SK-N-SH treated with all-trans-retinoic acid at 6 μM for 48 hours (cell line): ENCODE measurements around the gene MYADM.

ENCODE experiments used
- ATAC-seq: fragments of 200-7000 bp; cut with Tn5 transposase; 3 replicates; pipeline ENCODE4 v1.9.1; 2020; ENCODE audit warnings: mild to moderate bottlenecking, moderate library complexity
- ARNTL ChIP-seq: fragments of 450-650 bp; formaldehyde crosslinking; IDR thresholded peaks from 2 replicates; pipeline ENCODE4 v1.5.0; 2020; ENCODE audit warnings: low read depth, mild to moderate bottlenecking, moderate library complexity, borderline replicate concordance
- BACH2 ChIP-seq: fragments of 250-450 bp; sonication (Bioruptor Pico); IDR thresholded peaks from 2 replicates; pipeline ENCODE4 v1.9.0; 2021; ENCODE audit warnings: mild to moderate bottlenecking, borderline replicate concordance
- CREB5 ChIP-seq: fragments of 250-450 bp; sonication (Bioruptor Pico); IDR thresholded peaks from 2 replicates; pipeline ENCODE4 v1.5.1; 2020; ENCODE audit warnings: low read depth, mild to moderate bottlenecking, moderate library complexity
- CSDC2 ChIP-seq: fragments of 250-450 bp; sonication (Bioruptor Pico); IDR thresholded peaks from 2 replicates; pipeline ENCODE4 v1.5.0; 2020; ENCODE audit warnings: mild to moderate bottlenecking, moderate library complexity
- GLIS3 ChIP-seq: fragments of 250-450 bp; sonication (Bioruptor Pico); IDR thresholded peaks from 2 replicates; pipeline ENCODE4 v1.5.0; 2020; ENCODE audit warnings: mild to moderate bottlenecking, moderate library complexity
- ISL1 ChIP-seq: fragments of 250-450 bp; sonication (Bioruptor Pico); IDR thresholded peaks from 2 replicates; pipeline ENCODE4 v2.1.2; 2022; ENCODE audit warnings: mild to moderate bottlenecking, moderate library complexity
- OSR1 ChIP-seq: fragments of 250-450 bp; sonication (Bioruptor Pico); IDR thresholded peaks from 2 replicates; pipeline ENCODE4 v1.8.0; 2022; ENCODE audit warnings: moderate library complexity, mild to moderate bottlenecking, inconsistent platforms
- PPARA ChIP-seq: fragments of 250-450 bp; sonication (Bioruptor Pico); IDR thresholded peaks from 2 replicates; pipeline ENCODE4 v1.5.0; 2020; ENCODE audit warnings: mild to moderate bottlenecking, borderline replicate concordance
- RARB ChIP-seq: fragments of 250-450 bp; sonication (Bioruptor Pico); IDR thresholded peaks from 2 replicates; pipeline ENCODE4 v1.8.0; 2021; ENCODE audit warnings: mild to moderate bottlenecking, moderate library complexity
- SNAI2 ChIP-seq: fragments of 250-450 bp; sonication (Bioruptor Pico); IDR thresholded peaks from 2 replicates; pipeline ENCODE4 v1.5.0; 2020; ENCODE audit warnings: mild to moderate bottlenecking, moderate library complexity
- ZFP3 ChIP-seq: fragments of 250-450 bp; sonication (Bioruptor Pico); IDR thresholded peaks from 2 replicates; pipeline ENCODE4 v1.5.0; 2020; ENCODE audit warnings: mild to moderate bottlenecking, moderate library complexity
- ZFP30 ChIP-seq: fragments of 450-650 bp; formaldehyde crosslinking; IDR thresholded peaks from 2 replicates; pipeline ENCODE4 v1.5.0; 2022; ENCODE audit warnings: mild to moderate bottlenecking, moderate library complexity
- ZNF565 ChIP-seq: fragments of 450-650 bp; formaldehyde crosslinking; conservative IDR thresholded peaks from 2 replicates; pipeline ENCODE4 v1.5.0; 2020; ENCODE audit warnings: low read depth, mild to moderate bottlenecking, moderate library complexity
- ZNF70 ChIP-seq: fragments of 450-650 bp; formaldehyde crosslinking; IDR thresholded peaks from 2 replicates; pipeline ENCODE4 v1.5.0; 2020; ENCODE audit warnings: mild to moderate bottlenecking, moderate library complexity
- ZNF8 ChIP-seq: fragments of 450-650 bp; formaldehyde crosslinking; IDR thresholded peaks from 2 replicates; pipeline ENCODE4 v1.5.0; 2020; ENCODE audit warnings: mild to moderate bottlenecking, moderate library complexity
- TF ChIP-seq, protein P1 (sequence below): fragments of 250-450 bp; sonication (Bioruptor Pico); IDR thresholded peaks from 2 replicates; pipeline ENCODE4 v1.8.0; 2021; ENCODE audit warnings: low read depth, mild to moderate bottlenecking, moderate library complexity, borderline replicate concordance
- TF ChIP-seq, protein P2 (sequence below): fragments of 250-450 bp; sonication (Bioruptor Pico); IDR thresholded peaks from 2 replicates; pipeline ENCODE4 v1.8.0; 2020; ENCODE audit warnings: mild to moderate bottlenecking, moderate library complexity, borderline replicate concordance

MYADM gene

GRCh38 chr19:53912653-53913052, 45.0 kb downstream of the MYADM start:
- no peak for TF ChIP-seq BACH2 (CRISPR knock-in tag)
- no peak for TF ChIP-seq ARNTL (CRISPR knock-in tag)
- TF ChIP-seq OSR1 = no peak
- ATAC-seq = no peak

- ATAC-seq = peak; percentile 47; the same call in 1 of the 3 replicates
- TF ChIP-seq SNAI2 (CRISPR knock-in tag) = no peak
- no peak for TF ChIP-seq RARB (CRISPR knock-in tag)
- TF ChIP-seq CSDC2 = no peak
- TF ChIP-seq ZFP30 (CRISPR knock-in tag) = no peak
- no peak for TF ChIP-seq ZNF8 (CRISPR knock-in tag)
- TF ChIP-seq GLIS3 = no peak
- no peak for TF ChIP-seq ZFP3 (CRISPR knock-in tag)
- no peak for TF ChIP-seq BACH2 (CRISPR knock-in tag)
- no peak for TF ChIP-seq ISL1 (CRISPR knock-in tag)
- TF ChIP-seq CREB5 = no peak
These were observed 47.3 kb downstream of the MYADM start for GRCh38 chr19:53915000-53915399.

DNA sequence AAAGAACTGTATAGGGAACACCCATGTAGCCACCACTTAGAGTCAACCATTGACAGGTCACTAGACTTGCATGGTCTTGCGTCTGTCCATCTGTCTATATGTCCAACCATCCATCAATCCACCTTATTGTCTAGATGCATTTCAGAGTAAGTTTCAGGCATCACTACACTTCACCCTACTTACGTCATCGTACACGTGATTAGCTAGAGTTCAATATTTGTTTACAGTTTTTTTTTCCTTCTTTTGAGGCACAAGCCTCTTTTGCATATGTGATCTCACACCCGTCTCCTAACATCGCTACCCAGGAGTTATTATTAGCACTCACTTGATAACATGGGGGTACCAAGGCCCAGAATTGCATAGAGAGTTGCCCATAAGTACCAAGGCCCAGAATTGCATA, 48.3 kb downstream of the MYADM start:
- no peak for ATAC-seq
- TF ChIP-seq SNAI2 (CRISPR knock-in tag) (no peak), ZNF8 (CRISPR knock-in tag) (no peak), OSR1 (no peak), PPARA (no peak), BACH2 (CRISPR knock-in tag) (no peak), ISL1 (CRISPR knock-in tag) (no peak), ZNF565 (no peak)
- TF ChIP-seq, protein P1, sequence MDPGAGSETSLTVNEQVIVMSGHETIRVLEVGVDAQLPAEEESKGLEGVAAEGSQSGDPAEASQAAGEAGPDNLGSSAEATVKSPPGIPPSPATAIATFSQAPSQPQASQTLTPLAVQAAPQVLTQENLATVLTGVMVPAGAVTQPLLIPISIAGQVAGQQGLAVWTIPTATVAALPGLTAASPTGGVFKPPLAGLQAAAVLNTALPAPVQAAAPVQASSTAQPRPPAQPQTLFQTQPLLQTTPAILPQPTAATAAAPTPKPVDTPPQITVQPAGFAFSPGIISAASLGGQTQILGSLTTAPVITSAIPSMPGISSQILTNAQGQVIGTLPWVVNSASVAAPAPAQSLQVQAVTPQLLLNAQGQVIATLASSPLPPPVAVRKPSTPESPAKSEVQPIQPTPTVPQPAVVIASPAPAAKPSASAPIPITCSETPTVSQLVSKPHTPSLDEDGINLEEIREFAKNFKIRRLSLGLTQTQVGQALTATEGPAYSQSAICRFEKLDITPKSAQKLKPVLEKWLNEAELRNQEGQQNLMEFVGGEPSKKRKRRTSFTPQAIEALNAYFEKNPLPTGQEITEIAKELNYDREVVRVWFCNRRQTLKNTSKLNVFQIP (CRISPR knock-in tag) = no peak

DNA sequence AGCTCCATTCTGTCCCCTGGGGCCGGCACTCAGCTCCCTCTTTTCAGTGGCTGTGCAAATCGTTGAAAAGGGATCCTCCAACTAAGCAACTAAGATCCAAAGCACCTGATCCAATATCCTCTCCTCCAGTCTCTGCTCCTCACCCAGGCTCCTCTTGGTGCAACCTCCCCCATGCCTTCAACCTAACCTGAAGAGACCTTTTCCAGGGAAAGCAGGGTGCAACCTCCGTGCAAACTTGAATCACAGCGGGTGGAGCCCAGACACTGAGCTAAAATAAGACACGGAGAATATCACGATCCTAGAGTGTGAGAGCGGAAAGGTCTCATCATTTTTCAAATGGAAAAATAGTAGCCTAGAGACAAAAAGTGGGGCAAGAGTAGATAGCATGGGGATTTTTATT, 49.7 kb downstream of the MYADM start:
- ATAC-seq = no peak
- TF ChIP-seq, protein P2, sequence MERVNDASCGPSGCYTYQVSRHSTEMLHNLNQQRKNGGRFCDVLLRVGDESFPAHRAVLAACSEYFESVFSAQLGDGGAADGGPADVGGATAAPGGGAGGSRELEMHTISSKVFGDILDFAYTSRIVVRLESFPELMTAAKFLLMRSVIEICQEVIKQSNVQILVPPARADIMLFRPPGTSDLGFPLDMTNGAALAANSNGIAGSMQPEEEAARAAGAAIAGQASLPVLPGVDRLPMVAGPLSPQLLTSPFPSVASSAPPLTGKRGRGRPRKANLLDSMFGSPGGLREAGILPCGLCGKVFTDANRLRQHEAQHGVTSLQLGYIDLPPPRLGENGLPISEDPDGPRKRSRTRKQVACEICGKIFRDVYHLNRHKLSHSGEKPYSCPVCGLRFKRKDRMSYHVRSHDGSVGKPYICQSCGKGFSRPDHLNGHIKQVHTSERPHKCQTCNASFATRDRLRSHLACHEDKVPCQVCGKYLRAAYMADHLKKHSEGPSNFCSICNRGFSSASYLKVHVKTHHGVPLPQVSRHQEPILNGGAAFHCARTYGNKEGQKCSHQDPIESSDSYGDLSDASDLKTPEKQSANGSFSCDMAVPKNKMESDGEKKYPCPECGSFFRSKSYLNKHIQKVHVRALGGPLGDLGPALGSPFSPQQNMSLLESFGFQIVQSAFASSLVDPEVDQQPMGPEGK (CRISPR knock-in tag) = no peak
- no peak for TF ChIP-seq ZFP3 (CRISPR knock-in tag)
- TF ChIP-seq CSDC2 = no peak
- TF ChIP-seq ZNF8 (CRISPR knock-in tag) = no peak
- no peak for TF ChIP-seq ZFP30 (CRISPR knock-in tag)
- no peak for TF ChIP-seq ARNTL (CRISPR knock-in tag)
- TF ChIP-seq ZNF70 = no peak
